COLO829 (cell line): ENCODE measurements around the gene DERA.
"Not testable (repeated sequence)": the region's sequence is repeated elsewhere in the genome, so short reads cannot be mapped to it uniquely, and the experiment has no call there.

ENCODE experiments used
- DNase-seq: peaks from one replicate; pipeline ENCODE4 v3.0.0; 2012; ENCODE audit warnings: low spot score

Gene DERA

GRCh38 chr12:16008421-16008824 is 97.3 kb downstream of the DERA start:
- DNase-seq = no peak

- DNase-seq = no peak
These were observed 101.0 kb downstream of the DERA start for GRCh38 chr12:16012117-16012516.

GRCh38 chr12:16013722-16014121 is 102.6 kb downstream of the DERA start:
- not testable (repeated sequence) for DNase-seq

GRCh38 chr12:16014394-16014793 is 103.3 kb downstream of the DERA start:
- DNase-seq = not testable (repeated sequence)

DNA sequence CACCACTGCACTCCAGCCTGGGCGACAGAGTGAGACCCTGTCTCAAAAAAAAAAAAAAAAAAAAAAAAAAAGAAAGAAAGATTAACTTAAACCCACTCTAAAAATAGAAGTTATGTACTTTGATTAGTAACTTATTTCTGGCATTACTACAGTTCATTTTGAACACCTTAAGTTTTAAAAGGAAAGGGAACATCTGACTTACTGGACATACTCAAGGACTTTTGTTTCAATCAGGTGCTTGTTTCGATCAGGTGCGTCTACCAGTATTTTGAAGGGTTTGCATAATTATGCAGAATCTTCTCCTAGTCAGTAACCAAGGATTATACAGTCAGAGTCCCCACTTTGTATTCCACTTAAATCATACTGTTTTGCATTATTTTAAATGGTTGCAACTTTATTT is 105.6 kb downstream of the DERA start:
- no peak for DNase-seq

DNA sequence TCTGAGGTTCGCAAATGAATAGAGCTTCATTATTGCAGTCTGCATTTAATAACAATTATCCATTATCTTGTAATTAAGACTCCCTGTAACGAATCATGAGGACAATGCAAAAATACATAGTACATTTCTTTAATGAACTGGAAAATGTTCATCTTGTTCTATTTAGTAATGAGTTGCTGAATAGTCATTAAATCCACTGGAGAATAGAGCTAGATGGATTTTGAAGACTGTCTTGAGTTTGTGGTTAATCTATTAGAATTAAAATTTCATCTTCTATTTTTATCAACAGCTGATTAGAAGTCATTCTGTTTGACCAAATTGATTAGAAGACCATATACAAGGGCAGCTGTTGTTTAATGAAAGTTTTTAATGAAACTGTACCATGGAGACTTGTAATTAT is 107.2 kb downstream of the DERA start:
- no peak for DNase-seq

DNA sequence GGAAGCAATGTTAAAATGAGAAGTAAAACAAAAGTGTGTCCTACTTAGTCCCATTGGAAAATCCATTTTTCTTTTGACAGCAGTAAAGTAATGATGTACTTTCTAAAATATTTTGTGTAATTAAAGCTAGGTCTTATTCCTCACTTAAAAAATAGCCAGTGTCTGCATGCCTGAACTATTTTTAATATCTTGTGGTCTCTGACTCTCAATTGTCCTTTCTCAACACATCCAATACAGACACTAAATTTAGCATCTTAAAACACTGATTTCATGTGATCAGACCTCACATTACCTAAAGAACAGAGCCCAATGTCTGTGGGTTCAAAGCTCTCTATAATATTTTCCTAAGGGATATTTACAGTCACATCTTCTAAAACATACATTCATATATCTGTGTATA is 108.0 kb downstream of the DERA start:
- no peak for DNase-seq

DNA sequence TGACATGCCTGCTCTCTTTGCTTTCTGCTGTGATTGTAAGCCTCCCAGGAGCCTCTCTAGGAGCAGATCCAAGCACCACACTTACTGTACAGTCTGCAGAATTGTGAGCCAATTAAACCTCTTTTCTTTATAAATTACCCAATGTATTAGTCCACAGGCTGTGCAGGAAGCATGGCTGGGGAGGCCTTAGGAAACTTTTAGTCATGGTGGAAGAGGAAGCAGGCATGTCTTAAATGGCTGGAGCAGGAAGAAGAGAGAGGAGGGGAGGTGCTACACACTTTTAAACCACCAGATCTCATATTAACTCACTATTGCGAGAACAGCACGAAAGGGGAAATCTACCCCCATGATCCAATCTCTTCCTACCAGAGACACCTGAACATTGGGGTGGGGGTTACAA is 108.9 kb downstream of the DERA start:
- no peak for DNase-seq

- no peak for DNase-seq
These were observed 109.9 kb downstream of the DERA start for GRCh38 chr12:16021026-16021425.

GRCh38 chr12:16021676-16022075 is 110.5 kb downstream of the DERA start:
- no peak for DNase-seq

DNA sequence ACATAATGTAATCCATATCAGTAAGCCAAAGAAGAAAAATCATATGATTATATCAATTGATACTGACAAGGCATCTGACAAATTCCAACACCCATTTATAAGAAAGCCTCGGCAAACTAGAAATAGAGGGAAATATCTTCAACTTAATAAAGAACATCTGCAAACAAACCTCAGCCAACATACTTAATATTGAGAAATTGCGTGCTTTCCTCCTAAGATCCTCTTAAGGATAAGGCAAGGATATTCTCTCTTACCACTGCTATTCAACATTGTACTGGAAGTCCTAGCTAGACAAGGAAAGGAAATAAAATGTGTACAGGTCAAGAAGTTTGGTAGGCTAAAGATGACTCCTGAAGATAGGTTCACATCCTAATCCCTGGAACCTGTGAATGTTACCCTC is 115.9 kb downstream of the DERA start:
- DNase-seq = no peak

GRCh38 chr12:16030744-16031143 is 119.6 kb downstream of the DERA start:
- DNase-seq = no peak

DNA sequence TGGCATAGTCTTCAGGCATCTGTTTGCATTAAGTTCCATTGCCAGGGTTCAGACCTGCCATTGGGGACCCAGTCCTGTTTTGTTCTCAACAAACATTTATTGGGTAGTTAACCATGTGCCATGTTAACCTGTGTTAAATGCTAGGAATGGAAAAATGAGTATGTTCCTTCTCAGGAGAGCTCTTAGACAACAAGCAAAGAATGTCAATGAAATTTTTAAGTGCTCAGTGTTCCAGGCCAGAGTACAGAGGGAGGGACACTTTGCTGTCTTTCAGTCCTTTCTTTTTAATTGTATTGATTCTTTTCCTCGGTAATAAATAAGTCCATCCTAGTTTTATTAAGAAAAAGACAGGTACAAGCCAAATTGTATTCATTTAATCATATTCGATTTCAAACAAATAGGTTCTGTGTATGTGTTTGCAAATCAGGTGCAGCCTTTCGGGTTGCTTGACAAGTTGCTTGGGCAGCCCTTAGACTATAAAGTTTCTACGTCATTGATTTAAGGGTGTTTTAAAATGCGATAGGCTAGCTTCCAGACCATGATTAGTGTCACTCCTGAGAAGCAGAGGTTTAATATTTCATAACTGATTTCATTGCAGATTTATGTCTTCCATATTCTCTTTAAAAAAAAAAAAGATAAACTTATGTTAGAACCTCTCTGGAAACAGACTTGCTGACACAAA is 123.1 kb downstream of the DERA start:
- DNase-seq = no peak

- DNase-seq = no peak
These were observed 124.9 kb downstream of the DERA start for GRCh38 chr12:16036073-16036472.

DNA sequence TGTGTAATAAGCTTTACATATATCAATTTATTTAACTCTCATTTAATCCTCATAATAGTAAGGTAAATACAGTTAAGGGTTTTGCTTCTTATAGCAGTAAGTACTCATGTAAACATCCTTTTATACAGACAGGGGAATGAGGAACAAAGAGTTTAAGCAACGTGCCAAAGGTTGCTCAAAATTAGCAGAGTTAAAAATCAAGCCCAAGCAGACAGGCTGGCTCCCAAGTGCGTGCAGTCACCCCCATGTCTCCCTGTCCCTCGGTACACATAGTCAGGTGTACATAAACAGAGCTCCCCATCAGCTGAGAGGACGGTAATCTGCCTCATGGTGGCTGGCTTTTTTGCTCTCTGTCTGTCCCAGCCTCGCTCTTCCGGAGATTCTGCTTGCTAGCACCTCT is 126.4 kb downstream of the DERA start:
- no peak for DNase-seq

- DNase-seq = no peak
These were observed 132.3 kb downstream of the DERA start for GRCh38 chr12:16043480-16043879.

GRCh38 chr12:16046266-16046665 is 135.1 kb downstream of the DERA start:
- no peak for DNase-seq

GRCh38 chr12:16048511-16048910 is 137.4 kb downstream of the DERA start:
- no peak for DNase-seq

- no peak for DNase-seq
These were observed 145.8 kb downstream of the DERA start for GRCh38 chr12:16056910-16057309.

DNA sequence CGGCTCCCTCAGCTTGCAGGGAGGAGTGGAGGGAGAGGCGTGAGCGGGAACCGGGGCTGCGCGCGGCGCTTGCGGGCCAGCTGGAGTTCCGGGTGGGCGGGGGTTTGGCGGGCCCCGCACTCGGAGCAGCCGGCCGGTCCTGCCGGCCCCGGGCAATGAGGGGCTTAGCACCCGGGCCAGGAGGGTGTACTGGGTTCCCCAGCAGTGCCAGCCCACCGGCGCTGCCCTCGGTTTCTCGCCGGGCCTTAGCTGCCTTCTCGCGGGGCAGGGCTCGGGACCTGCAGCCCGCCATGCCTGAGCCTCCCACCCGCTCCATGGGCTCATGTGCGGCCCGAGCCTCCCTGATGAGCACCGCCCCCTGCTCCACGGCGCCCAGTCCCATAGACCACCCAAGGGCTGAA is 146.2 kb downstream of the DERA start:
- not testable (repeated sequence) for DNase-seq

GRCh38 chr12:16062611-16063010 is 151.5 kb downstream of the DERA start:
- DNase-seq = no peak

GRCh38 chr12:16063726-16064125 is 152.6 kb downstream of the DERA start:
- no peak for DNase-seq

DNA sequence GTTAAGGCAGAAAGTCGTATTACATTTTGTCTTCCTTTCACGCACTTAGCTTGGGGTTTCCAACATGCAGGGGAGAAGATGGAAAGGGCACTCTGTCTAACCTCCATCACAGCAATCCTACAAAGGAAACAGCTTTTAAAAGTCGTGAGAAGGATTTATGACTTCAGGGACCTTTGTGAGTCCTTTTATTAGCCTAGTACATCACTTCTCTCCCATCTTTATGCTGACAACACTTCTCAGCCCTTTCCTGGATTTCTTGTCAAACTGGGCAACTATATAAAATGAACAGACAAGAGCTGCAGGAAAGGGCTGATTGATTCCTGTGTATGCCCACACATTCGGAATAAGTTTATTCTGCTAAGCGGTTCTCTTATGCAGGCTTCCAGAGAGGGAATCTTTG is 159.0 kb downstream of the DERA start:
- no peak for DNase-seq

GRCh38 chr12:16072678-16073077 is 161.5 kb downstream of the DERA start:
- DNase-seq = no peak

- no peak for DNase-seq
These were observed 163.8 kb downstream of the DERA start for GRCh38 chr12:16074894-16075293.
